PC-9 (cell line): ENCODE measurements around the gene BTRC.

Experiments
- EZH2 ChIP-seq: fragments of 200-600 bp; sonication (generic); IDR thresholded peaks from 2 replicates; pipeline ENCODE4 v1.8.0; 2017; ENCODE audit warnings: antibody characterized with exemption, low read depth
- TF ChIP-seq, protein P1 (sequence below): fragments of 200-600 bp; sonication (generic); conservative IDR thresholded peaks from 2 replicates; pipeline ENCODE4 v1.6.1; 2017; ENCODE audit warnings: mixed run types, antibody characterized with exemption, mild to moderate bottlenecking, moderate library complexity

DNA sequence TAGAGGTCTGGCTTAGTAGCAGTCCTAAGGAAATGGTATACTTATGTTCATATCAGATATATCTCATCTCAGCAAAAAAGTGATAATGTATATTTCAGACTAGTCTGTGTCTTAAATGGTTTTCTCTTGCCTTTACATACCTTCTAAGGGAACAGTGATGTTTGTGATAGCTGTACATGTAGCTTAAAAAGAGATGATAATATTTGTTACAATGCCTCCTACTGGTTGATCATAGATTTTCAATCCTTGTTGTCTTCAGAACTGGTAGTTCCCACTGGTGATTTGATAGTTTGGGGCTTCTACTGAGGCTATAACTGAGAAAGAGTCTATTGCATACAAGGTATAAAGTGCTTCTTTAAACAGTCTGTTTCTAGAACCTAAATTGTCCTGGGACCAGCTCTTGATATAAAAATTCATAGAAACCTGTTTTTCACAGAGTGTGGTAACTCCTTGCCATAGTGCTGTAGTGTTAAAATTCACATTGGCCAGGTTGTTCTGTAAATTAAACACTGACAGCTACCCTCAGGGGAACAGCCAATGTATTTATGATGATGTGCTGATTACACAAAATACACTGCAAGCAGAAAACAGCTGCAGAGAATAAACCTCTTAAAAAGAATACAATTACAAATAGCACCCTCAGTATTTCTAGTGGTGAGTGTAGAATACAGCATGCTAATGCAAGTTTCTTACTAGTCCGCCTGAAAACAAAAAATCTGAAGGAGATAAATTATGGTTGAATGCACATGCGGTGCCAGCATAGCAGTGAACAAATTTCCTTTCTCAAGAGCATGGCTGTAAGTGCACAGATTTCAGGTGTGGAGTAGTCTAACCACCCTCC lies 90.3 kb downstream of the BTRC start:
- TF ChIP-seq, protein P1, sequence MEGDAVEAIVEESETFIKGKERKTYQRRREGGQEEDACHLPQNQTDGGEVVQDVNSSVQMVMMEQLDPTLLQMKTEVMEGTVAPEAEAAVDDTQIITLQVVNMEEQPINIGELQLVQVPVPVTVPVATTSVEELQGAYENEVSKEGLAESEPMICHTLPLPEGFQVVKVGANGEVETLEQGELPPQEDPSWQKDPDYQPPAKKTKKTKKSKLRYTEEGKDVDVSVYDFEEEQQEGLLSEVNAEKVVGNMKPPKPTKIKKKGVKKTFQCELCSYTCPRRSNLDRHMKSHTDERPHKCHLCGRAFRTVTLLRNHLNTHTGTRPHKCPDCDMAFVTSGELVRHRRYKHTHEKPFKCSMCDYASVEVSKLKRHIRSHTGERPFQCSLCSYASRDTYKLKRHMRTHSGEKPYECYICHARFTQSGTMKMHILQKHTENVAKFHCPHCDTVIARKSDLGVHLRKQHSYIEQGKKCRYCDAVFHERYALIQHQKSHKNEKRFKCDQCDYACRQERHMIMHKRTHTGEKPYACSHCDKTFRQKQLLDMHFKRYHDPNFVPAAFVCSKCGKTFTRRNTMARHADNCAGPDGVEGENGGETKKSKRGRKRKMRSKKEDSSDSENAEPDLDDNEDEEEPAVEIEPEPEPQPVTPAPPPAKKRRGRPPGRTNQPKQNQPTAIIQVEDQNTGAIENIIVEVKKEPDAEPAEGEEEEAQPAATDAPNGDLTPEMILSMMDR = no peak; the same call in 1 of the 2 replicates
- TF ChIP-seq EZH2 = no peak
